OCI-LY7 (cell line): ENCODE measurements around the gene PGBD1. TPM values are rescaled to one million over a fixed set of nuclear protein-coding genes. Genes with fewer than 3 reads are reported as not detected.

ENCODE experiments used
- BruUV-seq: library from RNA; stranded (reverse); fragments of 400-500 nt; replicated peaks from 2 replicates; lab custom pipeline; 2021; lab: Mats Ljungman, UMichigan
- CTCF ChIA-PET: fragments of 300-600 bp; sonication (Branson Sonifier 250); formaldehyde crosslinking; loops from one replicate; lab custom pipeline; 2022; ENCODE audit warnings: antibody characterized with exemption; ENCODE audit not compliant: unreplicated experiment; lab: Charles Lee
- POLR2A ChIA-PET: fragments of 300-600 bp; sonication (Branson Sonifier 250); formaldehyde crosslinking; loops from one replicate; lab custom pipeline; 2022; ENCODE audit warnings: antibody characterized with exemption; lab: Charles Lee
- DNase-seq: peaks from one replicate; pipeline ENCODE4 v3.0.0-alpha.2; 2015; ENCODE audit warnings: low spot score
- H2AFZ ChIP-seq: fragments of 200-600 bp; sonication (generic), shearing (Covaris generic); 2 replicates; pipeline ENCODE4 v1.6.1; 2014; ENCODE audit warnings: mild to moderate bottlenecking, antibody characterized with exemption, low read length, moderate library complexity
- H3K27ac ChIP-seq: fragments of 200-600 bp; sonication (generic); 2 replicates; pipeline ENCODE4 v1.5.1; 2014; ENCODE audit warnings: mixed run types, low read depth, mild to moderate bottlenecking, moderate library complexity, low read length, inconsistent platforms; ENCODE audit not compliant: poor library complexity, severe bottlenecking
- H3K36me3 ChIP-seq: fragments of 200-600 bp; sonication (generic); 2 replicates; pipeline ENCODE4 v1.6.1; 2014; ENCODE audit warnings: mild to moderate bottlenecking, antibody characterized with exemption, low read length, moderate library complexity, mixed read lengths; ENCODE audit not compliant: insufficient read depth
- H3K4me1 ChIP-seq: fragments of 200-600 bp; sonication (generic); 2 replicates; pipeline ENCODE4 v1.5.1; 2014; ENCODE audit warnings: mild to moderate bottlenecking, low read length; ENCODE audit not compliant: insufficient read depth, poor library complexity, severe bottlenecking
- H3K4me2 ChIP-seq: fragments of 200-600 bp; sonication (generic); 2 replicates; pipeline ENCODE4 v1.6.1; 2014; ENCODE audit warnings: mild to moderate bottlenecking, low read length
- H3K4me3 ChIP-seq: fragments of 200-600 bp; sonication (generic); 2 replicates; pipeline ENCODE4 v1.5.1; 2014; ENCODE audit warnings: mild to moderate bottlenecking, low read depth, low read length; ENCODE audit not compliant: poor library complexity, severe bottlenecking
- H3K79me2 ChIP-seq: fragments of 200-600 bp; sonication (generic); 2 replicates; pipeline ENCODE4 v1.6.1; 2016; ENCODE audit warnings: low read depth, mild to moderate bottlenecking, low read length, moderate library complexity, mixed read lengths; ENCODE audit not compliant: insufficient read depth
- H3K9me2 ChIP-seq: fragments of 200-600 bp; sonication (generic); 2 replicates; pipeline ENCODE4 v1.6.1; 2016; ENCODE audit warnings: mild to moderate bottlenecking, low read length, mixed read lengths; ENCODE audit not compliant: insufficient read depth
- H3K9me3 ChIP-seq: fragments of 200-600 bp; sonication (generic); 2 replicates; pipeline ENCODE4 v1.6.1; 2014; ENCODE audit warnings: mild to moderate bottlenecking, mixed run types, low read length, mixed read lengths
- H4K20me1 ChIP-seq: fragments of 200-600 bp; sonication (generic); 2 replicates; pipeline ENCODE4 v1.6.1; 2014; ENCODE audit warnings: mild to moderate bottlenecking, antibody characterized with exemption, low read length, moderate library complexity, mixed read lengths; ENCODE audit not compliant: insufficient read depth
- CTCF ChIP-seq: fragments of 200-600 bp; sonication (generic); conservative IDR thresholded peaks from 2 replicates; pipeline ENCODE4 v1.5.1; 2014; ENCODE audit warnings: mild to moderate bottlenecking, antibody characterized with exemption, low read length, moderate library complexity, mixed read lengths
- EZH2phosphoT487 ChIP-seq: fragments of 200-600 bp; sonication (generic); IDR thresholded peaks from 2 replicates; pipeline ENCODE4 v1.6.1; 2018; ENCODE audit warnings: low read depth, borderline replicate concordance, mild to moderate bottlenecking, mixed run types, antibody characterized with exemption, low read length, moderate library complexity, mixed read lengths
- intact Hi-C: fragments of 100-400 bp; cut with micrococcal nuclease; formaldehyde crosslinking; loops from one replicate; pipeline ENCODE4 v1.10.0; 2022; ENCODE audit not compliant: unreplicated experiment
- total RNA-seq, 2 experiments: library from RNA; depleted of rRNA in 1 of 2; stranded (reverse); fragments of >200 nt in 1 of 2; shearing (Covaris generic) in 1 of 2; gene quantifications; 2 replicates each; pipeline ENCODE4 v1.2.3, GENCODE V29; 2014 to 2022

Gene PGBD1
- total RNA-seq, 2 experiments from 2014 or later = 1.6 to 3.3 TPM

GRCh38 chr6:28280595-28281287 lies 631 bp upstream of the PGBD1 start:
- Histone ChIP-seq H3K36me3 (peaks cover 9% of the 10 kb centered on the region; the same call in 1 of the 2 replicates), H3K27ac (no peak overlapping the region), H3K79me2 (no peaks in the 10 kb centered on the region), H3K4me2 (peak overlapping the region; percentile 68), H2AFZ (peak overlapping the region; percentile 81; the same call in 1 of the 2 replicates), H3K4me3 (peak overlapping the region; percentile 69), H3K9me3 (no peaks in the 10 kb centered on the region), H4K20me1 (no peaks in the 10 kb centered on the region), H3K4me1 (peaks cover 7% of the 10 kb centered on the region), H3K9me2 (no peaks in the 10 kb centered on the region)
- TF ChIP-seq EZH2phosphoT487 = no peak
- TF ChIP-seq CTCF = no peak
- no TSS peak for BruUV-seq
- DNase-seq = no peak
- CTCF ChIA-PET = interaction anchor here (0.5 kb wide), 1 partner anchor 63 kb away, joined by 3 read pairs; no protein-coding TSS in a partner anchor
- intact Hi-C loops = loop anchor here (1.0 kb wide), 2 partner anchors 28 to 119 kb away; partner anchors contain the start of genes ZKSCAN4 and ZSCAN12
- POLR2A ChIA-PET = interaction anchor here (0.6 to 1.5 kb wide), 6 partner anchors 12 to 79 kb away, joined by 3 to 9 read pairs (median 3); partner anchors contain the start of genes ZKSCAN4 and ZSCAN26

- ChIA-PET POLR2A (interaction anchor here (0.5 kb wide), 1 partner anchor 294 kb away, joined by 4 read pairs; no protein-coding TSS in a partner anchor), CTCF (no interaction called here)
- no peaks in the 10 kb centered on the region for H3K9me2 ChIP-seq
- H3K4me3 ChIP-seq = no peak overlapping the region
- DNase-seq = no peak
- H3K9me3 ChIP-seq = no peaks in the 10 kb centered on the region
- H3K4me2 ChIP-seq = peak overlapping the region; percentile 68
- no peak overlapping the region for H2AFZ ChIP-seq
- H3K27ac ChIP-seq = no peak overlapping the region
- intact Hi-C loops = no loop called here
- no TSS peak for BruUV-seq
- TF ChIP-seq EZH2phosphoT487 (no peak), CTCF (no peak)
- H3K4me1 ChIP-seq = peaks cover 7% of the 10 kb centered on the region
- peaks cover 4% of the 10 kb centered on the region; the same call in 1 of the 2 replicates for H3K36me3 ChIP-seq
- no peaks in the 10 kb centered on the region for H4K20me1 ChIP-seq
- no peaks in the 10 kb centered on the region for H3K79me2 ChIP-seq
These were observed 1.6 kb downstream of the PGBD1 start for GRCh38 chr6:28282926-28283325.

GRCh38 chr6:28291573-28291972 lies 10.2 kb downstream of the PGBD1 start:
- no peak overlapping the region for H2AFZ ChIP-seq
- DNase-seq = no peak
- TF ChIP-seq EZH2phosphoT487 (no peak), CTCF (no peak)
- no peaks in the 10 kb centered on the region for H3K79me2 ChIP-seq
- POLR2A ChIA-PET = interaction anchor here (1.4 kb wide), 1 partner anchor 10 kb away, joined by 3 read pairs; the partner anchor contains the start of gene PGBD1
- intact Hi-C loops = no loop called here
- no TSS peak for BruUV-seq
- CTCF ChIA-PET = no interaction called here
- H3K36me3 ChIP-seq = peaks cover 7% of the 10 kb centered on the region; the same call in 1 of the 2 replicates
- H3K9me3 ChIP-seq = no peaks in the 10 kb centered on the region
- no peaks in the 10 kb centered on the region for H3K4me1 ChIP-seq
- no peak overlapping the region for H3K27ac ChIP-seq
- H3K4me2 ChIP-seq = no peak overlapping the region
- H3K9me2 ChIP-seq = no peaks in the 10 kb centered on the region
- no peak overlapping the region for H3K4me3 ChIP-seq
- H4K20me1 ChIP-seq = no peaks in the 10 kb centered on the region
